K562 (cell line): ENCODE results near the gene PHPT1. TPM values are rescaled to one million over a fixed set of nuclear protein-coding genes. Genes with fewer than 3 reads are reported as not detected.

ENCODE experiments used
- BCL6 ChIP-seq: fragments of 250-450 bp; sonication (Bioruptor Pico); IDR thresholded peaks from 2 replicates; pipeline ENCODE4 v1.4.0; 2020
- BRF2 ChIP-seq: IDR thresholded peaks from 3 replicates; pipeline ENCODE4 v1.6.1; 2011; ENCODE audit warnings: borderline replicate concordance, mild to moderate bottlenecking; ENCODE audit not compliant: insufficient read length, insufficient read depth
- CREBBP ChIP-seq: IDR thresholded peaks from one replicate; pipeline ENCODE4 v1.6.1; 2012; ENCODE audit warnings: low read depth, mild to moderate bottlenecking, control low read depth, inconsistent platforms, low read length
- EGR1 ChIP-seq: fragments of 450-650 bp; conservative IDR thresholded peaks from 2 replicates; pipeline ENCODE4 v1.6.1; 2017; ENCODE audit warnings: mild to moderate bottlenecking
- GABPA ChIP-seq: fragments of 200-800 bp; sonication (Bioruptor generic); conservative IDR thresholded peaks from 2 replicates; pipeline ENCODE4 v1.6.1; 2016; ENCODE audit warnings: low read depth, missing genetic modification characterization, missing compliant biosample characterization
- HIVEP1 ChIP-seq: fragments of 250-450 bp; sonication (Bioruptor Pico); IDR thresholded peaks from 2 replicates; pipeline ENCODE4 v1.4.0; 2020; ENCODE audit warnings: mild to moderate bottlenecking
- HMG20A ChIP-seq: fragments of 450-650 bp; formaldehyde crosslinking; conservative IDR thresholded peaks from 2 replicates; pipeline ENCODE4 v1.4.0; 2020; ENCODE audit warnings: mild to moderate bottlenecking, mixed read lengths
- HNRNPK ChIP-seq: fragments of 200-400 bp; formaldehyde crosslinking; IDR thresholded peaks from one replicate; pipeline ENCODE4 v1.6.1; 2018; ENCODE audit warnings: mild to moderate bottlenecking, low read depth, low read length; ENCODE audit not compliant: poor library complexity, severe bottlenecking
- MECOM ChIP-seq: fragments of 250-450 bp; sonication (Bioruptor Pico); IDR thresholded peaks from 2 replicates; pipeline ENCODE4 v1.8.0; 2022; ENCODE audit warnings: inconsistent platforms
- NELFE ChIP-seq: IDR thresholded peaks from 2 replicates; pipeline ENCODE4 v1.6.1; 2011; ENCODE audit warnings: mild to moderate bottlenecking; ENCODE audit not compliant: insufficient read depth, insufficient read length
- POLR2AphosphoS5 ChIP-seq: IDR thresholded peaks from 2 replicates; pipeline ENCODE4 v1.6.1; 2011; ENCODE audit warnings: mild to moderate bottlenecking, low read depth, low read length, moderate library complexity; ENCODE audit not compliant: control insufficient read depth, insufficient read depth
- RBBP5 ChIP-seq: fragments of 200-600 bp; sonication (generic); IDR thresholded peaks from 2 replicates; pipeline ENCODE4 v1.6.1; 2012; ENCODE audit warnings: borderline replicate concordance, mild to moderate bottlenecking, low read length, control low read depth, inconsistent platforms; ENCODE audit not compliant: insufficient read depth, poor library complexity, severe bottlenecking
- RBM14 ChIP-seq: fragments of 200-400 bp; formaldehyde crosslinking; IDR thresholded peaks from 2 replicates; pipeline ENCODE4 v1.6.1; 2018; ENCODE audit warnings: low read depth, mild to moderate bottlenecking, low read length, moderate library complexity, borderline replicate concordance; ENCODE audit not compliant: insufficient read depth
- SMARCA5 ChIP-seq: fragments of 450-650 bp; IDR thresholded peaks from 2 replicates; pipeline ENCODE4 v1.6.1; 2016
- STAT5A ChIP-seq: IDR thresholded peaks from 2 replicates; pipeline ENCODE4 v1.6.1; 2012; ENCODE audit warnings: low read length, inconsistent platforms, borderline replicate concordance
- THRAP3 ChIP-seq: fragments of 450-650 bp; IDR thresholded peaks from 2 replicates; pipeline ENCODE4 v1.6.1; 2016; ENCODE audit warnings: mild to moderate bottlenecking, inconsistent platforms, borderline replicate concordance
- THRB ChIP-seq: fragments of 450-650 bp; formaldehyde crosslinking; conservative IDR thresholded peaks from 2 replicates; pipeline ENCODE4 v1.4.0; 2022; ENCODE audit warnings: mild to moderate bottlenecking, missing genetic modification characterization
- ZKSCAN8 ChIP-seq: fragments of 200-800 bp; sonication (Bioruptor generic); IDR thresholded peaks from 2 replicates; pipeline ENCODE4 v1.6.1; 2016; ENCODE audit warnings: missing genetic modification characterization, missing compliant biosample characterization
- ZNF436 ChIP-seq: fragments of 250-450, 450-650 bp; sonication (Bioruptor Pico); formaldehyde crosslinking; IDR thresholded peaks from 2 replicates; pipeline ENCODE4 v1.7.0; 2020; ENCODE audit warnings: mild to moderate bottlenecking
- ZNF551 ChIP-seq: fragments of 250-450 bp; sonication (Bioruptor Pico); IDR thresholded peaks from 2 replicates; pipeline ENCODE4 v1.5.0; 2021; ENCODE audit warnings: mild to moderate bottlenecking, moderate library complexity
- polyA plus RNA-seq, 8 experiments: library from polyadenylated mRNA; depleted of rRNA in 4 of 8; stranded (reverse) in 5 of 8; unstranded in 3 of 8; fragments of >200 nt; fragmentation: Nextera tagmentation in 2 of 8; fragmentation: Illumina TruSeq in 1 of 8; extraction: Ambion mirVana in 2 of 8; extraction: Trizol in 1 of 8; gene quantifications; 2 replicates each; pipeline versions ENCODE4 v1.2.1 to v1.2.3, GENCODE V29; 2011 to 2014; ENCODE audit warnings: inconsistent platforms in 1 of 8, missing spikeins in 1 of 8
- total RNA-seq, 7 experiments: library from RNA; depleted of rRNA in 6 of 7; stranded (reverse); fragments of >200 nt in 6 of 7; fragmentation: Illumina TruSeq in 2 of 7; extraction: Trizol in 2 of 7; gene quantifications; 2 replicates each; pipeline versions ENCODE4 v1.2.1 to v1.2.3, GENCODE V29; 2011 to 2021; ENCODE audit warnings: low replicate concordance in 1 of 7
- TF ChIP-seq, protein P1 (sequence below), 3 experiments: IDR thresholded peaks in 2 of 3; conservative IDR thresholded peaks in 1 of 3; 2 replicates each; pipeline ENCODE4 v1.5.1; 2011 to 2012; ENCODE audit warnings: low read length in 3 of 3, mild to moderate bottlenecking in 3 of 3, control low read depth in 2 of 3, improper control_type of control experiment in 1 of 3, inconsistent platforms in 1 of 3, low read depth in 1 of 3, mixed read lengths in 1 of 3, moderate library complexity in 1 of 3; ENCODE audit not compliant: insufficient read depth in 2 of 3

Gene PHPT1
- total and polyA plus RNA-seq, 9 of the 15 experiments (the other 6 are each of a cell fraction or from before 2014, with no cell fraction given): 20.9 to 166 (median 129) TPM

- TF ChIP-seq BCL6 (no peak), EGR1 (peak; percentile 31), CREBBP (no peak), MECOM (CRISPR knock-in tag) (no peak), HIVEP1 (CRISPR knock-in tag) (no peak), BRF2 (no peak), RBBP5 (no peak), POLR2AphosphoS5 (peak; percentile 69), HMG20A (CRISPR knock-in tag) (no peak), THRAP3 (no peak), ZKSCAN8 (CRISPR knock-in tag) (no peak), THRB (no peak), NELFE (no peak), HNRNPK (no peak), ZNF436 (CRISPR knock-in tag) (no peak), GABPA (no peak), SMARCA5 (no peak), STAT5A (no peak), ZNF551 (CRISPR knock-in tag) (no peak), RBM14 (0 out of 2 replicates have a peak, but pooled peaks have one; percentile 36)
- TF ChIP-seq, protein P1, sequence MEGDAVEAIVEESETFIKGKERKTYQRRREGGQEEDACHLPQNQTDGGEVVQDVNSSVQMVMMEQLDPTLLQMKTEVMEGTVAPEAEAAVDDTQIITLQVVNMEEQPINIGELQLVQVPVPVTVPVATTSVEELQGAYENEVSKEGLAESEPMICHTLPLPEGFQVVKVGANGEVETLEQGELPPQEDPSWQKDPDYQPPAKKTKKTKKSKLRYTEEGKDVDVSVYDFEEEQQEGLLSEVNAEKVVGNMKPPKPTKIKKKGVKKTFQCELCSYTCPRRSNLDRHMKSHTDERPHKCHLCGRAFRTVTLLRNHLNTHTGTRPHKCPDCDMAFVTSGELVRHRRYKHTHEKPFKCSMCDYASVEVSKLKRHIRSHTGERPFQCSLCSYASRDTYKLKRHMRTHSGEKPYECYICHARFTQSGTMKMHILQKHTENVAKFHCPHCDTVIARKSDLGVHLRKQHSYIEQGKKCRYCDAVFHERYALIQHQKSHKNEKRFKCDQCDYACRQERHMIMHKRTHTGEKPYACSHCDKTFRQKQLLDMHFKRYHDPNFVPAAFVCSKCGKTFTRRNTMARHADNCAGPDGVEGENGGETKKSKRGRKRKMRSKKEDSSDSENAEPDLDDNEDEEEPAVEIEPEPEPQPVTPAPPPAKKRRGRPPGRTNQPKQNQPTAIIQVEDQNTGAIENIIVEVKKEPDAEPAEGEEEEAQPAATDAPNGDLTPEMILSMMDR (IDR thresholded peaks at IDR 0.05 in 2 of 3, conservative IDR thresholded peaks at IDR 0.05 in 1 of 3; ENCODE audit: insufficient read depth in 2 of 3, low read depth in 1 of 3, low read length in 3 of 3): no peak
Observed at GRCh38 chr9:136807281-136808074, 41.7 kb upstream of the PHPT1 start, which contains the start of gene RABL6 (continued).
